NAMALWA (cell line): ENCODE data around the gene TAMALIN.

ENCODE experiments used
- DNase-seq: peaks from one replicate; pipeline ENCODE4 v3.0.0-alpha.2; 2015; ENCODE audit warnings: low spot score

Gene TAMALIN

GRCh38 chr12:51984657-51985056, 22.1 kb upstream of the TAMALIN start:
- no peak for DNase-seq

GRCh38 chr12:51985154-51985835, 21.5 kb upstream of the TAMALIN start:
- DNase-seq, result no peak

DNA sequence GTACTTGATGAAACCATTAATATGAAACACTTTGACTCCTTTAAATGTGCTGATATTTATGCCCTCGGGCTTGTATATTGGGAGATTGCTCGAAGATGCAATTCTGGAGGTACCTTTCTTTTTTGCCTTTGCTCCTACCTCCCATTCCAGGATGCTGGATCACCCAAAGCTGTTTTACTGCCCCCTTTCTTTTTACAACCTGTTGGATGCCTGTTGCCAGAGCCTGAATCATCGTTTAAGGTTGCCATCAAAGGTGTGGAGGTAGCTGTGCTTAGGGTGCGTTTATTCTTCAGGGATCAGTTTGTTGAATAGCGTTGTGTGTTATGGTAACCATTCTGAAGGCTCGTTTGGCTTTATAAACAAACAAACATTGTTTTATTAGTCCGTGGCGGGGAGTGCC, 19.9 kb upstream of the TAMALIN start:
- DNase-seq, result no peak

- DNase-seq, result no peak
Observed at GRCh38 chr12:51992246-51992645, 14.5 kb upstream of the TAMALIN start.

- DNase-seq, result no peak
Observed at GRCh38 chr12:51994539-51994820, 12.3 kb upstream of the TAMALIN start.

GRCh38 chr12:51994959-51995358, 11.8 kb upstream of the TAMALIN start:
- DNase-seq, result no peak

GRCh38 chr12:51997136-51997535, 9.6 kb upstream of the TAMALIN start:
- no peak for DNase-seq

DNA sequence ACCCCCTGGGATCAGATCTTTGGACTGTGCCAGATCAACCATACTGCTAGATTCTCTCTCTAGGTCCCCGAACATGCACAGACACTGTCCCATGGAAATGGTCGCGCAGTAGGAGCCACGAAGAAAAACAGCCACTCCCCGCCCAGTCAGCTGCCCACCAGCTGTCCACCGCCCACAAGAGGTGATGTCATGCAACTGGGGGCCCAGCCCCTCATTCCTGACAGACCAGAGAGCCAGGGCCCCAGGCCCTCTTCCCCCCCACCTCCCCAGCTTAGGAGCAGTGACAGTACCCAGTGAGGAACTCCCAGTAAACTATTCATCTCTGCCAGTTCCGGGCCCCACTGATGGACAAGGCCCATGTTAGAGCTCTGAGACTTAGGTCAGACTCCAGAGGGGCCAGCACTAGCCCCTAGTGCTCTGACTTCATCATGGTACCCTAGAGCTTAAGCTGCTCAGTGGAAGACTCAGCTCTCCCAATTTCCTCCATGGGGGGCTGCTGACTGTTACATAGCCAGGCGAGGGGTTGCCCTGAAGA, 3.7 kb upstream of the TAMALIN start:
- no peak for DNase-seq

GRCh38 chr12:52003591-52003990, 3.2 kb upstream of the TAMALIN start:
- no peak for DNase-seq

- no peak for DNase-seq
Observed at GRCh38 chr12:52004042-52004648, 2.6 kb upstream of the TAMALIN start.

DNA sequence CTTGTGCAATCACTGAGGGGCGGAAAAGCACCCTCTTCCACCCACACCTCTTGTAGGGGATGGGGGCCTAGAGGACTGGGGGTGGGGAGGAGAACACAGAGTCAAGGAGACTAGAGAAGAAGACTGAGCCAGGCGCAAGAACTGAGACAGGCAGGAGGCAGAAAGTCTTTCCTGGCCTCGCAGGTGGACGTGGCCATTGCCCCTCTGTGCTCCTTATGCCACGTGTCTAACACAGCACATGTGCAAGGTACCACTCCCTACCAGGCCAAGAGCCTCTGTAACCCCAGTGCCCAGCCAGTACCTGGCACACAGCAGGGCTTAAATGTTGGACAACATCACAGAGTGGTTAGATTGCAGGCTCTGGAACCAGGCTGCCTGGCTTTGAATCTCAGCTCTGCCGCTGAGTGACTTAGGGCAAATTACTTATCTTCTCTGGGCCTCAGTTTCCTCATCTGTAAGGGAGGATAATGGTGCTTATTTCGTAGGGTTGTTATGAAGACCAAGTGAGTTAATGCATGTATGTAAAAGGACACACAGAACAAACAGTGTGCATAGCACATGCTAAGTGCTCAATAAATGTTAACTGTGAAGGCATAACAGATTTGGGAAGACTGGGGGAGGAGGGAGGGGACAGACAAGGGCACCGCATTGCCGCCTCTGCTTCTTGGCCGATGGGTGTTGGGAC, 1.4 kb upstream of the TAMALIN start:
- no peak for DNase-seq

- DNase-seq, result peak; percentile 28
Observed at GRCh38 chr12:52005903-52006703, 643 bp upstream of the TAMALIN start.

DNA sequence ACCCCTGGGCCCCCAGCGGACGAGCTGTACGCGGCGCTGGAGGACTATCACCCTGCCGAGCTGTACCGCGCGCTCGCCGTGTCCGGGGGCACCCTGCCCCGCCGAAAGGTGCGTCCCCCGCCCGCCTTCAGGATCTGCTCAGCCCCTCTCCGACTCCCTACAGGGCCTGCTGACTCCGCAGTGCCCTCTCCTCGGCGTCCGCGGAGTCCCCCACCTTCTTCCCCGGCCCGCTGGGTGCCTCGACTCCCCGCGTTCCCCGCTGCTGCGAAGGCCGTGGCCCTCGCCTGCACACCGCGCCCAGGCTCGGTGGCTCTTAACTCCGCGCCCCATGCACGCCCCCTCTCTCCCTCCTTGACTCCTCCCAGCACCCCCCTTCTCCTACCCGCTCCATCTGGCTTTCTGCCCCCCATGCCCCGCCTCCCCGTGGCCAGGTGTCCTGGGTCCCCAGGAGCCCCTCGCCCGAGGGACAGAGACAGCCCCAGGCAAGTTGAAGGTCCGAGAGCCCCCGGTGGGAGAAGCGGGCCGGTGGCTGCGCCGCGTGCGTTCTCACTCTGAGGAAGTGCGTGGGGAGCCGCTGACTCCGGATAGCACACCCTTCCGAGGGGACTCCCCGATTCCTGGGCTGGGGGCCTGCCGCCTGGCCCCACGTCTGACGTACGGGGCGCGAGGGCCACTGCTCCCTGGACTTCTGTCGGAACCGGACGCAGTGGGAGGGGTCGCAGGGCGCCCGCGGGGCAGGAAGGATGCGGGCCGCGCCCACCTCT, 594 bp downstream of the TAMALIN start:
- DNase-seq, result no peak

DNA sequence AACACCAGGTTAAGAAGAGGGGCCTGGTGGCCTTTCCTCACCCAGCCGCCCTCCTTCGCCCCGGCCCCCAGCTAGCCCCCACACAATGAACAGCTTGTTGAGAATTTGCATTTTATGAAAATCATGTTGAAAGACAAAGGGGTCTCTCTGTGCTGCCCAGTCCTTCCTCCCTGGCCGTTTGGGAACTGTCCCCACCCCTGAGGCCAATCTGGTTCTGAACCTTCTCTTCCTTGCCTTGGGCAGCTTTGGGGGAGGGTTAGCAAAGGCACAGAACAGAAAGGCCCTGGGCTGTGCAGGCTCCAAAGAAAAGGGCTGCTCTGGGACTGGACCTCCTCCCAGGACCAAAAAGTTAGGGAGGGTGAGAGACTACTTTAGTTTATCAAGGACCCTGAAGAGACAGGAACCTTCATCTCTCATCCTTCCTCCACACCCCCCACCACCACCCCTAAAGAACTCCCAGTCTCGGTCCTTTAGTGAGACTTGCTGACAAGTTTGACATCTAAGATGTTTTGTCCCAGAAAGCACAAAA, 1.3 kb downstream of the TAMALIN start:
- DNase-seq, result no peak

- no peak for DNase-seq
Observed at GRCh38 chr12:52009081-52009751, 2.5 kb downstream of the TAMALIN start.

GRCh38 chr12:52010152-52010622, 3.4 kb downstream of the TAMALIN start:
- DNase-seq, result no peak

- DNase-seq, result no peak
Observed at GRCh38 chr12:52010692-52011601, 4.2 kb downstream of the TAMALIN start.

GRCh38 chr12:52011602-52012214, 5.0 kb downstream of the TAMALIN start:
- no peak for DNase-seq

DNA sequence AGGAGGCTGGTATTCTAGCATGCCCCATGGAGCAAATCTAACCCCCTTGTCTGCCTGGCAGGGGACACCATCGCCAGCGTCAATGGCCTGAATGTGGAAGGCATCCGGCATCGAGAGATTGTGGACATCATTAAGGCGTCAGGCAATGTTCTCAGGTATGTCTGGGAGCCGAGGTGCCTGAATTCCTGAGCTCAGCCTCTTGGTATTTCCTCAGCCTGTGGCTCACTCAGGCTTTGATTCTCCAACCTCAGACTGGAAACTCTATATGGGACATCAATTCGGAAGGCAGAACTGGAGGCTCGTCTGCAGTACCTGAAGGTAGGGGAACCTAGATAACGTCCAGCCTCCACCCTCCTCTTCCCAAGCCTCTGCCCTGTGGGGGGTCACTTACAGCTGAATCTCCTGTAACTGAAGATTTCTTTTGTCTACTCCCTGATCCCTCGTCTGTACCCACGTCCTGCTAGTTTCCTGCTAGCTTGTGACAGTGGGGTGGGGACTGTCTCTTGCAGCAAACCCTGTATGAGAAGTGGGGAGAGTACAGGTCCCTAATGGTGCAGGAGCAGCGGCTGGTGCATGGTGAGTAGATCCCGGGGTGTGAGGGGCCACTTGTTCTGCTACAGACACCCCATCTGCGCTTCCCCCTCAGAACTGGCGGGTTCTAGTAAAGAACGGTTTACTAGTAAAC, 7.0 kb downstream of the TAMALIN start:
- no peak for DNase-seq
